Breast epithelium (tissue), 4 donors: ENCODE results near the gene C4orf51. TPM values are rescaled to one million over a fixed set of nuclear protein-coding genes. Genes with fewer than 3 reads are reported as not detected.

Experiments used
- DNase-seq, 2 donors: peaks; one replicate each; pipeline ENCODE4 v3.0.0-alpha.2; 2019; ENCODE audit warnings: low spot score in 2 of 2
- H3K27ac ChIP-seq, 2 donors: fragments of 200-600 bp; sonication (generic) in 1 of 2; one replicate each; pipeline ENCODE4 v1.5.1; 2016 to 2019; ENCODE audit warnings: mild to moderate bottlenecking in 1 of 2
- H3K27me3 ChIP-seq, 2 donors: fragments of 200-600 bp; sonication (generic) in 1 of 2; one replicate each; pipeline versions ENCODE4 v1.5.1 to v1.6.0; 2017 to 2019; ENCODE audit warnings: control low read depth in 1 of 2, mild to moderate bottlenecking in 1 of 2
- H3K36me3 ChIP-seq: fragments of 200-600 bp; one replicate; pipeline ENCODE4 v1.5.1; 2019
- H3K4me1 ChIP-seq, 2 donors: fragments of 200-600 bp; sonication (generic); one replicate each; pipeline ENCODE4 v1.5.1; 2016 to 2019; ENCODE audit warnings: control low read depth in 1 of 2
- H3K4me3 ChIP-seq, 3 donors: fragments of 200-600 bp; sonication (generic); 1 replicate in 2 of 3; 2 replicates in 1 of 3; pipeline ENCODE4 v1.5.1; 2016 to 2019; ENCODE audit warnings: mild to moderate bottlenecking in 3 of 3, moderate library complexity in 2 of 3
- H3K9me3 ChIP-seq, 2 donors: fragments of 200-600 bp; sonication (generic) in 1 of 2; one replicate each; pipeline ENCODE4 v1.5.1; 2016 to 2019; ENCODE audit warnings: control low read depth in 1 of 2
- CTCF ChIP-seq, 3 donors: fragments of 450-650 bp; IDR thresholded peaks; one replicate each; pipeline ENCODE4 v1.5.1; 2016 to 2017; ENCODE audit warnings: antibody characterized with exemption in 3 of 3, mild to moderate bottlenecking in 3 of 3, moderate library complexity in 3 of 3
- POLR2A ChIP-seq: fragments of 450-650 bp; IDR thresholded peaks from one replicate; pipeline ENCODE4 v1.6.1; 2016; ENCODE audit warnings: antibody characterized with exemption, mild to moderate bottlenecking, moderate library complexity
- POLR2AphosphoS5 ChIP-seq, 3 donors: sonication (generic); formaldehyde crosslinking; IDR thresholded peaks; one replicate each; pipeline ENCODE4 v1.6.1; 2017; ENCODE audit warnings: antibody characterized with exemption in 3 of 3
- intact Hi-C: fragments of 100-400 bp; cut with DNase I; formaldehyde crosslinking; loops from one replicate; pipeline ENCODE4 v1.15.1; 2023; ENCODE audit warnings: low total_unique reads
- total RNA-seq, 3 donors: library from RNA; depleted of rRNA; stranded (reverse); fragments of >200 nt; gene quantifications; one replicate each; pipeline ENCODE4 v1.1.0, GENCODE V29; 2016

The C4orf51 gene
- total RNA-seq, 3 donors from 2014 or later: not detected

GRCh38 chr4:145670422-145670821, 9.5 kb upstream of the C4orf51 start:
- Histone ChIP-seq H3K4me1 (no peaks in the 10 kb centered on the region), H3K27me3 (no peaks in the 10 kb centered on the region), H3K36me3 (no peaks in the 10 kb centered on the region), H3K4me3 (no peak overlapping the region), H3K27ac (no peak overlapping the region), H3K9me3 (no peaks in the 10 kb centered on the region)
- TF ChIP-seq POLR2AphosphoS5 (IDR thresholded peaks at IDR 0.05) (no peak), CTCF (IDR thresholded peaks at IDR 0.05) (no peak), POLR2A (no peak)
- intact Hi-C loops: no loop called here
- no peak for DNase-seq

- DNase-seq: peak in 1 of 2 donors; percentile 26
- Histone ChIP-seq H3K4me3 (no peak overlapping the region), H3K27ac (peak overlapping the region; percentile 60 to 78), H3K36me3 (no peaks in the 10 kb centered on the region), H3K4me1 (no peaks in the 10 kb centered on the region), H3K9me3 (peaks cover 0 to 5% of the 10 kb centered on the region in 2 donors), H3K27me3 (no peaks in the 10 kb centered on the region)
- TF ChIP-seq POLR2A (no peak), CTCF (IDR thresholded peaks at IDR 0.05) (no peak), POLR2AphosphoS5 (IDR thresholded peaks at IDR 0.05) (no peak)
- intact Hi-C loops: no loop called here
Observed at GRCh38 chr4:145679520-145679919, 426 bp upstream of the C4orf51 start.

- TF ChIP-seq POLR2A (no peak), CTCF (IDR thresholded peaks at IDR 0.05) (no peak), POLR2AphosphoS5 (IDR thresholded peaks at IDR 0.05) (no peak)
- DNase-seq: no peak
- Histone ChIP-seq H3K4me1 (no peaks in the 10 kb centered on the region), H3K36me3 (no peaks in the 10 kb centered on the region), H3K27me3 (no peaks in the 10 kb centered on the region), H3K27ac (peak overlapping the region in 1 of 2 donors; percentile 78), H3K4me3 (no peak overlapping the region), H3K9me3 (peaks cover 0 to 5% of the 10 kb centered on the region in 2 donors)
- intact Hi-C loops: no loop called here
Observed at GRCh38 chr4:145680902-145681301, 956 bp downstream of the C4orf51 start.

GRCh38 chr4:145681518-145681917, 1.6 kb downstream of the C4orf51 start:
- no peak for DNase-seq
- intact Hi-C loops: no loop called here
- no peaks in the 10 kb centered on the region for H3K4me1 ChIP-seq
- no peak overlapping the region for H3K27ac ChIP-seq
- TF ChIP-seq POLR2AphosphoS5 (IDR thresholded peaks at IDR 0.05) (no peak), POLR2A (no peak), CTCF (IDR thresholded peaks at IDR 0.05) (no peak)
- peaks cover 0 to 5% of the 10 kb centered on the region in 2 donors for H3K9me3 ChIP-seq
- H3K27me3 ChIP-seq: no peaks in the 10 kb centered on the region
- H3K4me3 ChIP-seq: no peak overlapping the region
- no peaks in the 10 kb centered on the region for H3K36me3 ChIP-seq

- H3K27me3 ChIP-seq: no peaks in the 10 kb centered on the region
- DNase-seq: no peak
- no peaks in the 10 kb centered on the region for H3K36me3 ChIP-seq
- TF ChIP-seq POLR2AphosphoS5 (IDR thresholded peaks at IDR 0.05): no peak
- intact Hi-C loops: no loop called here
- no peak overlapping the region for H3K27ac ChIP-seq
- H3K9me3 ChIP-seq: peaks cover 0 to 1% of the 10 kb centered on the region in 2 donors
- no peak overlapping the region for H3K4me3 ChIP-seq
- no peaks in the 10 kb centered on the region for H3K4me1 ChIP-seq
Observed at GRCh38 chr4:145681956-145682355, 2.0 kb downstream of the C4orf51 start.

- no peaks in the 10 kb centered on the region for H3K9me3 ChIP-seq
- H3K4me3 ChIP-seq: no peak overlapping the region
- intact Hi-C loops: no loop called here
- H3K27me3 ChIP-seq: no peaks in the 10 kb centered on the region
- H3K4me1 ChIP-seq: no peaks in the 10 kb centered on the region
- TF ChIP-seq POLR2A (no peak), POLR2AphosphoS5 (IDR thresholded peaks at IDR 0.05) (no peak), CTCF (IDR thresholded peaks at IDR 0.05) (no peak)
- no peak for DNase-seq
- H3K36me3 ChIP-seq: no peaks in the 10 kb centered on the region
- no peak overlapping the region for H3K27ac ChIP-seq
Observed at GRCh38 chr4:145686991-145687390, 7.0 kb downstream of the C4orf51 start.
